ENCODE measurements around the gene CNIH4.
"Not testable (repeated sequence)": the region's sequence is repeated elsewhere in the genome, so short reads cannot be mapped to it uniquely, and the experiment has no call there.

CNIH4 gene

DNA sequence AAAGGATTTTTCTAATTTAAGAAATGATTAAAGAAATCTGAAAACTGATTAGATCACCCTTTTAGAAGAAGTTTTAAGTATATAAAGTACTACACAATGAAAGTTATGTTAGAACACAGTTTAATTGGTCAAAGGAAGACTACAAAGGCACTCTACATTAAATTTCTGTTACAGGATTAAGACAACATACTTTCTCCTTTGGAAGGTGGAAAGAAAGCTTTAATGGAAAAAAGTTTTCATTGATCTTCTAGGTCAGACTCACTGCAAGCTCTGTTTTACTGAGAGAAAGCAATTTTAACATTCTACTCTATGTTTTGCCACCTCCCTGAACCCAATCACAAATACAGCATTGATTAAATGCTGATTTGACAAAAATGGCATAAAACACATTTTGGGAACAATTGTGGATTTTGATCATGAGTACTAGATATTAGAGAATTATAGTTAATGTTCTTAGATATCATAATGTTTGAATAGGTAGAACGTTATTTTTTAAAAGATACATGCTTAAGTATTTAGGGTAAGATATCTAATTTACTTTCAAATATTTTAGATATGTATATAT, 45.9 kb downstream of the CNIH4 start:
- DNase-seq (ENCODE audit: low read depth) = no peak

DNA sequence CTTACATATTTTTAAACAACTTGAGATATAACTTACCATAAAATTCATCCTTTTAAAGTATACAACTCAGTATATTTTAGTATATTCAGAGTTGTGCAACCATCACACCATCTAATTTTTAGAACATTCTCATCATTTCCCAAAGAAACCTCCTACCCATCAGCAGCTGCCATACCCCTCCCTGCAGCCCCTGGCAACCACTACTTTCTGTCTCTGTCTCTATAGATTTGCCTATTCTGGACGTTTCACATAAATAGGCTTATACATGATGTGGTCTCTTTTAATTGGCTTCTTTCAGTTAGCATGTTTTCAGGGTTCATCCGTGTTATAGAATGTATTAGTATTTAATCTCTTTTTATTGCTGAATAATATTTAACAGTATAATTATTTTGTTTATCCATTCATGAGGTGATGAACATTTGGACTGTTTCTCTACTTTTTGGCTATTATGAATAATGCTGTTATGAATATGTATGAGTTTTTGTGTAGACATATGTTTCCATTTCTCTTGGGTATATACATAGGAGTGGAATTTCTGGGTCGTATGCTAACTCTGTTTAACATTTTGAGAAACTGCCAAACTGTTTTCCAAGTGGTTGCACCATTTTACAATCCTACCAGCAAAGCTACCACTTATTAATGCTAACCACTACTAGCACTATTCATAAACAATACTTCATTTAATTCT, 48.4 kb downstream of the CNIH4 start:
- no peak for DNase-seq (ENCODE audit: low read depth)

DNA sequence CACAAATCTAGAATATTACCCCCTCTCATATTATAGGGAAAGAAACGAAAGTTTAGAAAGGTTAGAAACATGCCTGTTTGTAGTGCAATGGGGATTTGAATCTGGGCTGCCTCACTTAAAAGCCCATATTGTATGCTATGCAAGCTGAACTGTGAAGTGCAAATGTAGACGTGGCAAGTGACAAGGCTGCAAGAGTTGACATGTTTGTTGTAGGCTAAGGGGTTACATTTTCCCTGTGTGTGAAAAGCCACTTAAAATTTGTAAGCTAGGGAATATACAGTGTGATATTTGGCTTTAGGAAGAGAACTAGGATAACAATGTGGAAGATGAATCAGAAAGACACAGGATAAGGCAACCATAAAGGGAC, 48.9 kb downstream of the CNIH4 start:
- DNase-seq (ENCODE audit: low read depth) = no peak

DNA sequence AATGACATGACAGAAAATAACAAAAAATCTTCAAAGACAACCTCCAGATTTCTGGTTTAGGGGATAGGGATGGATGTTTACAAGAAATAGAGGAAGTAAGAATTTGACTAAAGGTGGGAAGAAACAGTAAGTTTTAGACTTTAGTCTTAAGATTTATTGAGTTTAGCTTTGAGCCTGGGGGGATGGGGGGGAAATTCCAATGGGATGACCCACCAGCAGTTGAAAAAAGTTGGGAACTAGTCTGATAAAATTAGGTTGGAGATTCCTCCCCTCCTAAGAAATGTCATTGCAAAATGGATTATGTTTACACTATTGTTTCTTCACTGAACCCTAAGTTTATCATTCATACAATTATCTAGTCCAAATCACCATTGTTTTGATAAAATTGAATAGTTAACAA, 49.5 kb downstream of the CNIH4 start:
- DNase-seq (ENCODE audit: low read depth) = no peak

DNA sequence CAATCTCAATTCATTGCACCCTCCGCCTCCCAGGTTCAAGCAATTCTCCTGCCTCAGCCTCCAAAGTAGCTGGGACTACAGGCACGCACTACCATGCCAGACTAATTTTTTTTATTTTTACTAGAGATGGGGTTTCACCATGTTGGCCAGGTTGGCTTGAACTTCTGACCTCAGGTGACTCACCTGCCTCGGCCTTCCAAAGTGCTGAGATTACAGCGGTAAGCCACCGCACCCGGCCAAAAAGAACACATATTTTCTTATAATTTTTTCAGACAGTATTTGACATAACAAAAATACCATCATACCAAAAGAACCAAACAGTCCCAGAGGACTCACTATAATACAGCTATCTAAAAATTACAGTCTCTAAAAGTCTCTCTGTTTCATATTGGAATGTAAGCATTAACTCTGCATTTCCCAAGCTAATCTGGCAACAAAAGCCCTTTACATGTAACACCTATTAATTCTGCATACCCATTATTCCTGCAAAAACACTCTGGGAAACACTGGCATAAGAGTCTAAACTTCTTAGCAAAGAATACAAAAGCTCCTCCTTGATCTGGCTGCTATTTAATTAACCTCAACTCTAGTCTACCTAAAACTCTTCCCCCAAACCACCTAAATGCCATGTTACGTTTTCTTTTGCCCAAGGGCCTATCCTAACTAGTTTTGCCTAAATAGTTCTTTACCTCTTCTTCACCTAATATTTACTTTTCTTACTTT, 51.1 kb downstream of the CNIH4 start:
- no peak for DNase-seq (ENCODE audit: low read depth)

DNA sequence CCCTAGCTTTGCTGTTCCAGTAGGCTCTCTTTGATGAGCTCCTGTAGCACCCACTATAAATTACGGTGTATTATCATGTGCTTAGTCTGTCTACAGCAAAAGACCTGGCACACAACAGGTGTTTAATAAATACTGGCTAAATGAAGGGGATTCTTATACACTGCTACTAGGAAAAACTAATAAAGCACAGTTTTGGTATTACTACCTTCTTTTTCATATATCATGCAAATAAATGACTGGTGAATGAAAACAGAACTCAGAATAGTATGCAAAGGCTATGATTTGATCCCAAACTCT, 51.6 kb downstream of the CNIH4 start:
- DNase-seq (ENCODE audit: low read depth) = no peak

DNA sequence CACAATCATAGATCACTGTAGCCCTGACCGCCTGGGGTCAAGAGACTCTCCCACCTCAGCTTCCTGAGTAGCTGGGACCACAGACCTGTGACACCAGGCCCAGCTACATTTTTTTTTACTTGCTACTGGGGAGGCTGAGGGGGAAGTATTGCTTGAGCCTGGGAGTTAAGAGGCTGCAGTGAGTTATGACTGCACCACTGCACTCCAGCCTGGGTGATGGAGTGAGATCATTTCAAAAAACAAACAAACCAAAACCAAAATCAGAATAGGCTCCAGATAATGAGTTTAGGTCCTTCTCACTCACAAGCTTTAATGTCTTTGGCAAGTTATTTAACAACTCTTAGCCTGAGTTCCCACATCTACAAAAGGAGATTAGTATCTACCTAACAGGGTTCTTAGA, 55.1 kb downstream of the CNIH4 start:
- DNase-seq (ENCODE audit: low read depth) = no peak

DNA sequence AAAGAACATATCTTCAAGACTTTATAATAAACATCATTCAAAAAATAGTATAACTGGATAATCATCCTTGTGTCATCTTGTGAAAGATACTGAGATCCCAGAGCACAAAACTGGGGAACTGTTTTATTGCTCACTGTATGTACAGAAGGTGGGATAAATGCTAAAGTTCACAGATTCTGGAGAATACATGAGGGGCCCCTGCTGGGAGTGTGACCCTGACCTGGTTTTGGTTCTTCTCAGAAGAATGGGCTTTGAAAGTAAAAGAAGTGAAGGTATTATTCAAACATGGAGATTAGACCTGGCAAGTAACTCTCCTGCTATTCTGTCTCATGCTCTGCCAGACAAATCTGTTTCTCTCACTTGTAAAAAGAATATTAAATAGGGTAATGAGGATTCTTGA, 63.4 kb downstream of the CNIH4 start:
- no peak for DNase-seq (ENCODE audit: low read depth)

DNA sequence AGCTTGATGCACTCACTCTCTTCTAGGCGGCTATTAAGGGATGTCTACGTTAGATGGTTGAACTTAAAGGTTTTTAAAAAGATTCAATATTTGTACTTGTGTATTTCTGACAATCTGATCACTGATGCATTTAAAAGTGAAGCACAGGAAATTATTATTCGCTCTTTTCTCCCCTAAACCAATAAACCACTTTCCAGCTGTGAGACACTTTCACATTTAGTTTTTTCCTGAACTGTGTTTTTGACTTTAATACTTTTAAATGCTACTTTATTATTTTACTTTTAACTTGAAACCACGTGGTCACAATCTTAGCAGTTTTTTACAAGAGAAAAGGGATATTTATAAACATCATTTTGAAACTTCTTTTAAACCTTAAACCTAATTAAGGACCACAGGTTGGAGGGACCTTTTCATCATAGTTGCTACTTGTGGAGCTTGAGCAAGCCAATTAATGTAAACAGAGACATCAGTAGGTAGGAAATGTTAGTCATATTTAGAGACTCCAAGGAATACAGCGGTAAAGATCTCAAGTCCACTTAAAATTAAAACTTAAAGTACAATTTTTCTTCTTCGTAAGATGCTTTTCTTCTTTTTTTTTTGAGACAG, 68.7 kb downstream of the CNIH4 start:
- DNase-seq (ENCODE audit: low read depth) = no peak

DNA sequence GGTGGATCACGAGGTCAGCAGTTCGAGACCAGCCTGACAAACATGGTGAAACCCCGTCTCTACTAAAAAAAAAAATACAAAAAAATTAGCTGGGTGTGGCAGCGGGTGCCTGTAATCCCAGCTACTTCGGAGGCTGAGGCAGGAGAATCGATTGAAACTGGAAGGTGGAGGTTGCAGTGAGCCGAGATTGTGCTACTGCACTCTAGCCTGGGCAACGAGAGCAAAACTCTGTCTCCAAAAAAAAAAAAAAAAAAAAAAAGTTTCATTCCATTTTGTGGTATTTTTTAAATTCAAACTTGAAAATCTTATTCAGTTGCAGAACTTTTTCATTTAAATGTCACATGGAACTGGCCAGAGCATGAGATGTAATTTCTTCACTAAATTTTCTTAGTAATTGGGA, 70.2 kb downstream of the CNIH4 start:
- not testable (repeated sequence) for DNase-seq (ENCODE audit: low read depth)

DNA sequence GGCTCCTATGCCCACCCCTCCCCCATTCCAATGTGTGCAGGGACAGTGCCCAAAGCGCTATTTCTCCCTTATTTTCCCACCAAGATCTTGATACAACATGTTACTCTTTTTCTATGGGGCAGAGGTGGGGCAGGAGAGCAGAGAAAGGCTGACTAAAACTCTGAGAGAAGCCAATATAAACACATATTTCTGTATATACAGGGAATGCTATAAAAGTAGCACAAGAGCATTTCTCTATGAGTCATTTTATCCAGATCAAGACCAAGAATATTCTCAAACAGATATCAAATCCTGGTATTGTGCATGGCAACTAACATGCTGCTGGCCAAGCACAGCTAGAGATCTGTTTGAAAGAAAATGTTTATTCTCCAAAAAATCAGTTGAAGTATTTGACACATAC, 70.7 kb downstream of the CNIH4 start:
- peak; percentile 76 for DNase-seq (ENCODE audit: low read depth)

DNA sequence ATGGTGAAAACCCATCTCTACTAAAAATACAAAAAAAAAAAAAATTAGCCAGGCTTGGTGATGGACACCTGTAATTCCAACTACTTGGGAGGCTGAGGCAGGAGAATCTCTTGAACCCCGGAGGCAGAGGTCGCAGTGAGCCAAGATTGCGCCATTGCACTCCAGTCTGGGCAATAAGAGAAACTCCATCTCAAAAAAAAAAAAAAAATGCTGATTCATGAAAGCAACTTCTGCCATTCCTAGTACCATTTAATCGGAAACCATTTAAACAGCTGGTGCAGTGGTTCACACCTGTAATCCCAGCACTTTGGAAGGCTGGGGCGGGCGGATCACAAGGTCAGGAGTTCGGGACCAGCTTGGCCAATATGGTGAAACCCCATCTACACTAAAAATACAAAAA, 72.0 kb downstream of the CNIH4 start:
- DNase-seq (ENCODE audit: low read depth) = not testable (repeated sequence)

Measured in stromal cell of bone marrow (primary cell).